Midbrain (tissue), 1 donor: Measurements from ENCODE around the gene PTGES.

Experiments
- DNase-seq: peaks from one replicate; lab custom pipeline; 2025; lab: John Stamatoyannopoulos, UW

Gene PTGES

DNA sequence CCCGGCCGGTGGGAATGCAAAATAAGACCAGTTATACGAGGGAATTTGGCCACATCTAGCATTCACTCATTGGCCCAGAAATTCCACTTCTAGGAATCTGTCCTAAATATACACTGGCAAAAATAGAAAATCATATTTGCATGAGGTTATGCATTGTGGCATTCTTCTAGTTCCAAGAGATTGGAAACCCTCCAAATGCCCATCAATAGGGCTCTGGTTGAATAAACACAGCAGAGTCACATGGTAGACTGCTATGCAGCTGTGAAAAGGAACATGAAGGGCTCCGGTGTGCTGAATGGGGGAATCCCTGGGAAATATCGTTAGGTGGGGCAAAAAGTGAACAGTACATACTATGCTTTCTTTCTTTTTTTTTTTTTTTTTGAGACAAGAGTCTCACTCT is 36.8 kb downstream of the PTGES start:
- no peak for DNase-seq

DNA sequence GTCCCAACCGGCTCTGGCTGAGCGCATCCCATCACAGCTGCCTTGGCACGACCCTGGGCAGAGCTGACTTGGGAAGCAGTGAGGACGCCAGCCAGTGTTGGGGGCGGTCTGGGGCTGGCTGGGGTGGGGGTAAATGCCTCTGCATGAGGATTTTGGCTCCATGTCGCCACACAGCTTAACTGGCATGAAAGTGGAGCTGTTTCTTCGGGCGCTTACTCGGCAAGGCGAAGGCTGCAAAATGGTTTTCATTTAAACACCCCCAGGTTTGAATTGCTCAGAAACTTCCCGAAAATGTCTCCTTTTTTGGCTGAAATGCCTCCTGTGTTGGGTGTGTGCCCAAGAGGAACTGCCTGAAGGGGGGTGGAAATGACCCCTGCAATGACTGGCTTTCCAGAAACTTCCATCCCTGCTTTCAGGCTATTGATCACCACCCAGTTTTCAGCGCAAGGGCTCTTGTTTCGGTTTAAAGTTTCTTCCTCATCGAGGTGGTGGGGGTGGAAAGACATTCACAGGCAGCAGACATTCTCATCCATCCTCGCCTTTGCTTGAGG is 38.3 kb downstream of the PTGES start:
- no peak for DNase-seq

DNA sequence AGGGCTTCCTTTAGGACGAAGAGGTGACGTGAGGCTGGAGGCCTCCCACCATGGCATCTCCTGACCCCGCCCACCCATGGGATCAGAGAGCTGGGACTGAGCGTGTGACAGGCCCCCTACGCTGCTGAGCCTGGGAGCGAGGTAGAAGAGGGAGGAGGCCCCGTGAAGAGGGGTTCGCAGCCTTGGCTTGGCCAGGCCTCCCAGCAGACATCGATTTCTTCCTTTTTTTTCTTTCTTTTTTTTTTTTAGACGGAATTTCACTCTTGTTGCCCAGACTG is 39.5 kb downstream of the PTGES start:
- no peak for DNase-seq

DNA sequence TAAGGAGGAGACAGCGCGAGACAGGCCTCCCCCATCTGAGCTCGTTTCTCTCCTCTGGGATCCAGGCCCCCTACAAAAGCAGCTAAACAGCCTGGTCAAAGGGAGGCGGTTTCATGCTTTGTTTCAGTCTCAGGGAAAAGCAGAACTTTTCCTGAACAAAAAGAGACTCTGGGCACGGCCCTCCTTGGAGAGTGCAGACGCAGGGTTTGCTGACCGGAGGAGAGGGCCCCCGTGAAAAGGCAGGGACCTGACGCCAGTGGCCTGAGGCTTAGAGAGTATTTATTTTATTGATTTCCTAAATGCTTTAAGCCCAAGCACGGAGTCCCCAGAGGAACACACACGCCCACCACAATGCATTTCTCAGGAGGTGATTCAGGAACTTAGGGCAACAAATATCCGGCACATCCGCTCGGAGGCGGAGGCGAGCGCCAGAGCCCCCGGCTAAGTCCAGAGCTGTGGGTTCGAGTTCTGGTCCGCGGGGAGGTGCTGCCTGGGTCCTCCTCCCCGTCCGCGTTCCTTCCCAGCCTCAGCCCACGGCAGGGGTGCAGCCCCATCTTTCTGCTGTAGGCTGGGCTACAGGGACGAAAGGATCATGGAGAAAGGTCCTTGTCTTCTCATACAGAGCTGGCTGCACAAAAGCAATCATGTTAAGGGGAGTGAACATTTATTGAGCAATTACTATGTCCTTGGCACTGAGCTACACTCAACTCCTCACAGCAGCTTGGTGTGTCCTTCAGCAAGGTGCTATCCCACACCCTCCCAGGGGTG is 40.0 kb downstream of the PTGES start:
- DNase-seq, result peak; percentile 38

DNA sequence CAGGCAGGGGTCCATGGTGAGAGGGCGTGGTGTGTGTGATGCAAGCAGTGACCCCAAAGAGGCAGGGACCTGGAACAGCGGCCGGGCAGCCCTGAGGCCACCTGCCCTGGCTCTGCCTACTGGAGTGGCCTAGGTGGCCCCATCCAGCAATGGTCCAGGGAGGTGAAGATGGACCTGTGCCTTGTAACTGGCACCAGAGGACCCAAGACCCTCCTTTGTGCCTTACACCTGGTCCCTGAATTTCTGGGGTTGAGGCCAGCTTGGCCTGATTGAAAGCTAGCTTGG is 42.7 kb downstream of the PTGES start:
- no peak for DNase-seq

DNA sequence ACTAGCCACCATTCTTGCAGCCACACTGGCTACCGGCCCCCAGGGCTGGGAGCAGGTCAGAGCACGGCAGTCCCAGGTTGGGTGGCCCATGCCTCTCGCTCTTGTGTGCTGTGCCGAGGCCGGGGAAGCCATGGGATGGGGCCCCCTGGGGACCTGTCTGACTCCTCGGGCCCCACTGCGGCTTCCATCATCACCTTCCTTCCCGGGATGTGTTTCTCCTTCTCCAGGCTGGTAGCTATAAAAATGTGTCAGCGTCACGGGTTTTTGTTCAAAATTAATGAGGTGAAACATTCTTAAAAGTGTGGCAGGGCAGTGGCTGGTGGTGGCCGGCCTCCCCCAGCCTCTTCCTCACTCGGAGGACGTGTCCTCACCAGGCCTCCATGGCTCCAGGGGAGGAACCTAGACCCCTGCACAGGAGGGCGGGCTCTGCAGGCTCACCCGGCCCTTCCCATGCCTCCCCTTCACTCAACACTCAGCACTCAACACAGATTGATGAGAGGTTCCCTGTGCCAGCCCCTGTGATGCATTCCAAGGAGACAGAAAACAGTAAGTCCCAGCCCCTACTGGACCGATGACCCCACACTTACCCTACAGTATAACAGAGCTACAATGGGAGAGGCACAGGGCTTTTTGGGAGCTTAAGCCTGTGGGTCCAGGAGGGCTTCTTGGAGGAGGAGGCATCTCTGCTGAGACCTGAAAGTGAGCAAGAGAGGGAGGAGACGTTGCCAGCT is 43.2 kb downstream of the PTGES start:
- no peak for DNase-seq

DNA sequence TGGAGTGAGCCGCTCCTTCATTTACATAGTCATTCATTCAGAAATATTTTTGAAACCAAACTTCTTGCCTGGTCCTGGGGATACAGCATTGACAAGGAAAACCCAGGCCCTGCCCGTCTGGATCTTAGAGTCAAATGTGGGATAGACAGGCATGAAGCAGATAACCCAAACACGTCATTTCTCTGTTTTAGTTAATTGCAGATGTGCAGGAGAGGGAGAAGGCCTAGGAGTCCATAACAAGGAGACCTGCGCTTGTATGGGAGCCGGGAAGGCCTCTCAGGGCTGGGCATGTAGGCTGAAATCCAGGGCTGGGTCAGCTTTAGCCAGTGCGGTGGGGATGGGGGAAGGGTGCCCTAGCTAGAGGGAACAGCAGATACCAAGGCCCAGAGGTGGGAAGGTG is 44.0 kb downstream of the PTGES start:
- no peak for DNase-seq

DNA sequence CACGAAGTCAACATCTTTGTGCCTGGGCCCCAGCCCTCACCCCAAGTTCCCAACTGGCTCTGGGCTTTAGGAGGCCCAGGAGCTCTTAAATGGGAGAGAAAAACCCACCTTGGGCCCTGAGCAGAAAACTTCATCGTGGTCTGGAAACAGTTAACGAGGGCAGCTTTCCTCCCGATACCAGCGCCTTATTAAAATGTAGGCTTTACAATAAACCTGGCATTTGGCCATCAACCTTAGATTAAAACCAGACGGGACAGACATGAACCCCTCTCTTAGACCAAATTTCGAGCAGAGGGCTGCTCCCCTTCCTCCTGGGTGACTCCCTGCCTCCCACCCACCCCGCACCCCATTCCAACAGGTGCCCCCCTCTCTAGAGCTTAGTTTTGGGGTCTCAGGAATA is 48.0 kb downstream of the PTGES start:
- no peak for DNase-seq

DNA sequence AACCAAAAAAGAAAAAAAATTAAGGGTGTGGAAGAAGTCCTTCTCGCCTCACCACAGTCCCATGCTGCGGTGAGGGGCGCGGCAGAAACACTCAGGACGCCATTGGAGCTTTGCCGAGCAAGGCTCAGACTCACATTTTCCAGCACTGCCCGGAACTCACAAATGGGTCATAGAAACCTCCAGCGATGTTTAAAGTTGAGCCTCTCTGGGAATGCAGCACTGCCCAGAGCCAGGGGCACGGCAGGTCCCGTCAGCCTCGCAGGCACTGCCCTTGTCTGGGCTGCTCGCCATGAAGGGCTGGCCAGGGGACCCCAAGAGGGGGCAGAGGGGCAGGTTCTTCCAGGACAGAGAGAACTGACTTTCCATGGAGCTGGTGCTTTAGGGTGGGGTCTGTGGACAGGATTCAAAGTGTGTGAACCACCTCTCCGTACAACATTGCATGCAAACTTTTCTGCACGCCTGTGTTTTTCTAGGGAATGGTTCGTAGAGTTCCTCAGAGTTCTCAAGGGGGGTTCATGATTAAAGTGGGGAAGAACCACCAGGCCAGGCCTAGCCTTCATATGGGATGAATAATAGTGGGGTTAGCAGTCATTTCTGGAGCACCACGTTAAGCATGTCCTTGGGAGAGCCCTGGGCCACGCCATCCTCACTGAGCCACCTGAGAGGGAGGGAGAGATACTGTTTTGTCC is 49.0 kb downstream of the PTGES start:
- DNase-seq, result no peak

DNA sequence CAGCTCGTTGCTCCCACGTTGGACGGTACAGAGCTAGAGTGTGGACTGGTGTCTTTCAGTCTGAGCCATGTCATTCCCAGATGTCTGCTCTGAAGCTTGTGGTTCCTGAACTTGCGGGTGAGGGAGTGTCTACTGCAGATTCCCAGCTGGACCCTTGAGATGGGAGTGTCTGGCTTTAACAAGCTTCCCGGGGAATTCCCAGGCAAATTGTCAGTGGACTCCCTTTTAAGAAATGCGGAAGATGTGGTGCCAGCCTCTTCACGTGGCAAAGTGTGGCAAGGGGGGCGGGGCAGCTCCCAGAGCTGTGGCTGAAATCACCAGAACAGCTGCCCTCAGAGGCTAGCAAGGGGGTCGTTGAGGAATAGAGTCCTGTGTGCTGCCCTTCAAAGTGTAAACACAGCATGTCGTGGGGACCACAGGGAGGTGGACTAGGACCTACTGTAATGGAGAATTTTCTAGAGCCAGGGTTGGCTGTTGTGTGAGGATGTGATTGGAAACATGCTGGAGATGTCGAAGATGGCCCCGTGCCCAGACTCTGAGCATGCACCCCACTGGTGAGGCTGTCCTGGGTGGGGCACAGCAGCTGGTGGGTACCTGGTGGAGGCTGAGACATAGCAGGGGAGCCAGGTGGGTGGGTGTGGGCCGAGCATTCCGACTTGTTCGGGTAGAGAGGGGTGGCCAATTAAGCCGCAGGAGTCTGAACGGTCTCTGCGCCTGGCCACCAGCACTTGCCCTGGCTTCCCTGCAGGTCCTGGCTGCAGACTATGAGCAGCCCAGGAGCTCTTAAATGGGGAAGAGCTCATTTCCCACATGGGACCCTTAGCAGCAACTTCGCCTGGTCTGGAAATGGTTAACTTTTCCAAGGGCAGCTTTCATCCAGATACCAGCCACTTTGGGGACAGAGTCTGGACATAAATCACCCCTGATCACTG is 50.0 kb downstream of the PTGES start:
- no peak for DNase-seq

DNA sequence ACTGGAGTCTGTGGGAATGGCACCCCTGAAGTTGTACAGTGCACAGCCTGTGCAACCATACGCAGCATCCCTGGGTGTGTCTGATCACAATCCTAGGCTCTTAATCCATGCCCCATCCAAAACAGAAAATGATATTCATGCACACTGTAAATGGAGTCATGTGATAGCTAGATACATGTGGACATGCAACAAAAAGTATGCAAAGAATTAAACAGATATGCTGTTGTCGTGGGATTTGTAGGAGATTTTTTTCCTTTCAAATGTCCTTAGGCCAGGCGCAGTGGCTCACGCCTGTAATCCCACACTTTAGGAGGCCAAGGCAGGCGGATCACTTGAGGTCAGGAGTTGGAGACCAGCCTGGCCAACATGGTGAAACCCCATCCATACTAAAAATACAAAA is 51.3 kb downstream of the PTGES start:
- no peak for DNase-seq

DNA sequence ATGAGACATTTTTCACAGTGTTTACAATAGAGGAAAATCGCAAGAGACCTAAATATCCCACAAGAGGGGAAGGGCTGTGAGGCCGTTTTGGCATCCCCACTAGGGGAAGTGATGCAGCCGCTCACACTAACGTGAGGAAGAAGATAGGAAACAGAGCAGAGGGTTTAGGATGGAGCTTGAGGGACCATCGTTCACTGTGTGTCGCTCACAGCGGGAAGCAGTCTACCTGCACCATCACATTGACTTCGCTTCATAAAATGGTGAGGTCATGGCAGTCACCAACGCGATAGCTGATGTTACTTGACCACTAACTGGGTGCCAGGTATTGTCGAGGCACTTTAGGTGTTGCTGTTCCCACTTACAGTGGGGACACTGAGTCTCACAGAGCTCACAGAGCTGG is 51.8 kb downstream of the PTGES start:
- DNase-seq, result no peak

DNA sequence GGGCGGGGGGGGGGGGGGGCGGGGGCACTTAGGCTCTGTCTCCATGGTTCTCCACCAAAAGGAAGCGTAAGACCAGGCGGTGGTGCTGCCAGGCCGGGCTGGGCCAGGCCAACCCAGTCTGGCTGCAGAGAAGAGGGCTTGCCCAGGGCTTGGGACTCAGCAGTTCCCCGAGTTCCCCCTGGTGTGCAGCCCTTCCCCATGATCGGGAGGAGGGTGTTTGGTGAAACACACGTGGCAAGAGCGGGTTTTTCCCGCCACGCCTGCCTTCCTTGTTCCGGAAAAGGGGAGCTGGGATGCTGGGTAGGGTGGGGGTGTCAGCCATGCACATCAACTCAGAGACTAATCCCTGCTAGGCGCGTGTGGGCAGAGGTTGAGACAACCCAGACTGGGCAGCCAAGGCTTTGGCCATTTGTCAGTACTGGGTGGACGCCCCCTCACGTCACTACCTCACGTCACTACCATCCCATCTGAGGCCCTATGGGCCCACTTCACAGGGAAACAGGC is 54.5 kb downstream of the PTGES start:
- no peak for DNase-seq

DNA sequence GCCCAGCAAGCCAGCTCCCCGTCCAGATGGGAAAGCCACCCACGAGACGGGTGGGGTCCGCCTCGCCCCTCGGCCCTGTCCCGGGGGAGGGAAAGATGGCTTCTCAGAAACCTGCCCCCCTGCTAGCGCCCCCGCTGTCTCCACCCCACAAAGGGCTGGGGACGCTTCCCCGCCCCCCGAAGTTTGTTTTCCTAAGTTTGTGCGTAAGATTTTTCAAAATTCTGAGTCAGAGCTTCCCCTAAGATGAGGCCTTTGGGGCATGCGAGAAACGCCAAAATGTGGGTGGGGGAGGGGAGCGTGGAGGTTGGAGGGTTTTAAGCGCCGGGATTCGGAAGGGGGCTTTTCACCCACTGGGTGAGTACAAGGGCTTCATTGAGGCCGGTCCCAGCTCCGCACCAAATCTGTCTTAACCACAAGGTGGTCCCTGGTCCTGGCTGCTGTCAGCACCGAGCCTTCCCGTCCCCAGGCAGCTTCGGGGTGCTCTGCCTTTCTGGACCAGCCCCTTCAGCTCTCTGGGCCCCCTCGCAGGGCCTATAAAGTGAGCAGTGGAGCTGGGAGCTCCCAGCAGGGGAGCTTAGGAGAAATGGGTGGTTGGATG is 55.1 kb downstream of the PTGES start:
- DNase-seq, result no peak

DNA sequence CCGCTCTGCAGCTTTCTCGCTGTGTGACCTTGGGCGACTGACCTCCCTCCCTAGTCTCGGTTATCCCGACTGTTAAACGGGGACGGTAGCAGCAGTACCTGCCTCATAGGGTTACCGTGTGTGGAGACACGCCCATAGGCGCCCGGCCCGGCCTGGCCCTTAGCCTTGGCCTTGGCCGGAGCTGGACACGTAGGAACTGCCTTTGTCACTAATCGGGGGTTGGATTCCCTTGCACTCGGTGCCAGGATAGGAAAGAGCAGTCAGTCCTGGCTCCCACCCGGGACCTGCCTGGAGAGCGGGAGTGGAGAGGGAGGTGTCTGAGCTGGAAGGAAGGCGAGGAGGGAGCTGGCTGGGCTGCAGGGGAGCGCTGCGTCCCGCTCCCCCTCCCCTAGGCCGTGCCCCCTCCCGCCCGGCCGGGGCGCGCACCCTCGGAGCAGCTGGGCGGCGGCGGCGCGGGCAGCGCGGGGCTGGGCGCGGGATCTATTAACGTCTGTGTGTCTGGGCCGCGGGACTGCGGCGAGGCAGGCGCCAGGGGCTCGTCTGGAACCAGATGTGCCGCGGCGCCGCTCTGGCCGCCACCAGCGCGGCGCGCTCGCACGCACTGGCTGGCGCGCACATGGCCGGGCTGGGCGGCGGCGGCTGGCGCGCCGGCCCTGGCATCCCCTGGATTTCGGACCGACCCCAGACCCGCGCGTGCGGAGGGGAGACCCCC is 55.7 kb downstream of the PTGES start:
- no peak for DNase-seq

DNA sequence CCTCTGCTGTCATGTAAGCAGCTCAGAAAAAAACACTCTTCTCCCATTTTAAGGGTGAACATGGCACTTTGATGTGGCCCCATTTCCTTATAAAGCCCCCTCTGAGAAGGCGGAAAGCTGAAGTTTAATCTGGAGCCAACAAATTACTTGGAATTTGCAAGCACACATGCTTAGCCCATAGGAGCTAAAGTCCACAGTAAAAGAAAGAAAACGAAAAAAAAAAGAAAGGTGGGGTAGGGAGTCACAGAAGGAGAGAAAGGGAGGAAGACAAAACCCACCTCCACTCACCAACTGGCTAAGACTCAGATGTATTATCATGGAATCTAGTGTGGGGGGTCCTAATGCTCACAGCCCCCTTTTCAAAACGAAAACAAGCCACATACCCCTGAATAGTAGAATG is 57.0 kb downstream of the PTGES start:
- no peak for DNase-seq

DNA sequence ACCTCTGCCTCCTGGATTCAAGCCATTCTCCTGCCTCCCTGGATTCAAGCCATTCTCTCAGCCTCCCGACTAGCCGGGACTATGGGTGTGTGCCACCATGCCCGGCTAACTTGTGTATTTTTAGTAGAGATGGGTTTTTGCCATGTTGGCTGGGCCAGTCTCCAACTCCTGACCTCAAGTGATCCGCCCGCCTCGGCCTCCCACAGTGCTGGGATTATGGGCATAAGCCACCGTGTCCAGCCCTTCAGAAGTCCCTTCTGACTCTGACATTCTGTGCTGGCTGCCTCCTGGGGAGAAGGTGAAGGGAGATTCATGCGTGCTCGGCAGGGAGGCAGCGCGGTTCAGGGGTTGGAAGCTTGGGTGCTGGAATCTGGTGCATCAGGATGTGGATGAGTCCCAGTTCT is 58.6 kb downstream of the PTGES start:
- DNase-seq, result no peak

DNA sequence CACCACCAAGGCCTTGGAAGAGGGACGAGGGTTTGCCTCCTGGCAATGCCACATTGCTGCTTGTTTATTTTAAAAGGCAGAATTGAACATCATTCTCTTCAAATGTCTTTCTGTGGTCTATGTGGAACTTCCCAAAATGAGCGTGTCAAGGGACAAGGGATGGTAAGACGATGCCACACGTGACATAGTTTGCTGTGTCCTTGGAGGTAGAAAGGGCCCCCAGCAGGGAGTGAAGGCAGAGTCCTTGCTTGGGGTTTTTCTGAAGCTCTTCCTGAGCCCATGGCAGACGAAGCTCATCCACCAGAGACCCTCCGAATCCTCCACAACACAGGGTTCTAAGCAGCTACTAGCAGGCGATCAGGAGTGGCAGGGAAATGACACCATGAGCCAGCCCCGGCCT is 59.1 kb downstream of the PTGES start:
- DNase-seq, result no peak

DNA sequence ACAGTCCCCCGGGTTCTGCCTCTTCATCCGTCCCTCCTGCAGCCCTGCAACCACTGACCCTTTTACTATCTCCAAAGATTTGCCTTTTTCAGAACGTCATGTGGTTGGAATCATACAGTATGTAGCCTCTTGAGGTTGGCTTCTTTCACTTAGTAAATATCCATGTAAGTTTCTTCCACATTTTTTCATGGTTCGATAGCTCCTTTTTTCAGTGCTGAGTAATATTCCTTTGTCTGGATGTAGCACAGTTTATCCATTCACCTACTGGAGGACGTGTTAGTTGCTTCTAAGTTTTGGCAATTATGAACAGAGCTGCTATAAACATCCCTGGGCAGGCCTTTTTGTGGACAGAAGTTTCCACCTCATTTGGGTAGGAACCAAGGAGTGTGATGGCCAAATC is 60.3 kb downstream of the PTGES start:
- DNase-seq, result no peak
